SK-N-SH (cell line): ENCODE results near the gene ZNF785.

Experiments used
- CTCF ChIP-seq: fragments of 200-600 bp; sonication (generic); IDR thresholded peaks from 2 replicates; pipeline ENCODE4 v1.6.1; 2017; ENCODE audit warnings: antibody characterized with exemption, mild to moderate bottlenecking, moderate library complexity
- ELF1 ChIP-seq: IDR thresholded peaks from 2 replicates; pipeline ENCODE4 v1.4.0; 2012
- FOXJ3 ChIP-seq: sonication (generic); formaldehyde crosslinking; IDR thresholded peaks from 2 replicates; pipeline ENCODE4 v1.5.1; 2020; ENCODE audit warnings: mild to moderate bottlenecking, missing genetic modification reagents
- GABPA ChIP-seq: IDR thresholded peaks from 2 replicates; pipeline ENCODE4 v1.4.0; 2012; ENCODE audit warnings: low read depth, mild to moderate bottlenecking
- REST ChIP-seq: IDR thresholded peaks from 2 replicates; pipeline ENCODE4 v1.6.1; 2012; ENCODE audit warnings: mild to moderate bottlenecking, low read depth, low read length, moderate library complexity
- SIN3A ChIP-seq: IDR thresholded peaks from 2 replicates; pipeline ENCODE4 v1.6.1; 2012; ENCODE audit warnings: low read depth, mild to moderate bottlenecking, low read length, moderate library complexity, borderline replicate concordance
- SMC3 ChIP-seq: IDR thresholded peaks from 2 replicates; pipeline ENCODE4 v1.6.1; 2012; ENCODE audit warnings: low read depth, low read length, improper control_type of control experiment

- no peak for TF ChIP-seq FOXJ3 (CRISPR knock-in tag)
- no peak for TF ChIP-seq SIN3A
- TF ChIP-seq REST = no peak
- no peak for TF ChIP-seq GABPA
- TF ChIP-seq ELF1 = no peak
- TF ChIP-seq CTCF = no peak
- no peak for TF ChIP-seq SMC3
Measured at GRCh38 chr16:30588651-30589050, 3.2 kb upstream of the ZNF785 start.
